Measurements from ENCODE around the gene PSMD13. TPM values are rescaled to one million over a fixed set of nuclear protein-coding genes. Genes with fewer than 3 reads are reported as not detected.

PSMD13 gene
- polyA plus RNA-seq, 1 donor (not counting 4 experiments of a cell fraction or from before 2014, with no cell fraction given) = 184 TPM

- H2AFZ ChIP-seq (ENCODE audit: control insufficient read depth, low read length) = no peak overlapping the region
- H4K20me1 ChIP-seq (ENCODE audit: control insufficient read depth, extremely low read depth, insufficient read depth, low read length) = peaks cover 7% of the 10 kb centered on the region
- dilution Hi-C loops (cut with MboI; ENCODE audit: extremely low pct_ligation_motif_present, low sequenced_read_pairs) = no loop called here
- H3K27ac ChIP-seq (ENCODE audit: control insufficient read depth, insufficient read depth, low read length) = peak overlapping the region; percentile 80
- TF ChIP-seq CTCF (optimal IDR thresholded peaks at IDR 0.05 in 1 of 3, IDR thresholded peaks at IDR 0.05 in 1 of 3, conservative IDR thresholded peaks at IDR 0.05 in 1 of 3; ENCODE audit: extremely low read depth in 1 of 3, insufficient read depth in 2 of 3, low read length in 3 of 3) = no peak
- no peak for TF ChIP-seq EZH2 (IDR thresholded peaks at IDR 0.05; ENCODE audit: low read length)
- H3K79me2 ChIP-seq (ENCODE audit: control insufficient read depth, insufficient read depth, low read length) = peaks cover 59% of the 10 kb centered on the region
- H3K9me1 ChIP-seq (ENCODE audit: control insufficient read depth, extremely low read depth, insufficient read depth, low read length) = peaks cover 2% of the 10 kb centered on the region
- H3K4me3 ChIP-seq (ENCODE audit: control insufficient read depth in 2 of 3, extremely low read depth in 1 of 3, insufficient read depth in 2 of 3, low read depth in 1 of 3, low read length in 3 of 3) = no peak overlapping the region
- H3K9ac ChIP-seq (ENCODE audit: control insufficient read depth, extremely low read depth, insufficient read depth, low read length) = peak overlapping the region; percentile 85
- no peaks in the 10 kb centered on the region for H3K9me3 ChIP-seq (ENCODE audit: control insufficient read depth, low read depth, low read length)
- no peak for DNase-seq (ENCODE audit: low read depth, low spot score)
- H3K4me1 ChIP-seq (ENCODE audit: control insufficient read depth, extremely low read depth, insufficient read depth, low read length) = peaks cover 22% of the 10 kb centered on the region
- H3K36me3 ChIP-seq (ENCODE audit: control insufficient read depth in 2 of 2, extremely low read depth in 1 of 2, insufficient read depth in 2 of 2, low read length in 2 of 2) = peaks cover 37 to 66% of the 10 kb centered on the region in 2 experiments
- H3K4me2 ChIP-seq (ENCODE audit: control insufficient read depth, extremely low read depth, insufficient read depth, low read depth, low read length) = peak overlapping the region; percentile 98
- no peak for FAIRE-seq
- H3K27me3 ChIP-seq (ENCODE audit: control insufficient read depth, extremely low read depth, insufficient read depth, low read length) = no peaks in the 10 kb centered on the region
Observed at GRCh38 chr11:210803-211180, 26.0 kb upstream of the PSMD13 start.

- Histone ChIP-seq H3K79me2 (ENCODE audit: control insufficient read depth, insufficient read depth, low read length) (peaks cover 54% of the 10 kb centered on the region), H3K9me1 (ENCODE audit: control insufficient read depth, extremely low read depth, insufficient read depth, low read length) (no peaks in the 10 kb centered on the region), H3K9me3 (ENCODE audit: control insufficient read depth, low read depth, low read length) (no peaks in the 10 kb centered on the region), H3K4me1 (ENCODE audit: control insufficient read depth, extremely low read depth, insufficient read depth, low read length) (peaks cover 17% of the 10 kb centered on the region), H3K4me3 (ENCODE audit: control insufficient read depth in 2 of 3, extremely low read depth in 1 of 3, insufficient read depth in 2 of 3, low read depth in 1 of 3, low read length in 3 of 3) (no peak overlapping the region), H3K27me3 (ENCODE audit: control insufficient read depth, extremely low read depth, insufficient read depth, low read length) (no peaks in the 10 kb centered on the region), H3K27ac (ENCODE audit: control insufficient read depth, insufficient read depth, low read length) (no peak overlapping the region), H4K20me1 (ENCODE audit: control insufficient read depth, extremely low read depth, insufficient read depth, low read length) (peaks cover 3% of the 10 kb centered on the region), H3K4me2 (ENCODE audit: control insufficient read depth, extremely low read depth, insufficient read depth, low read depth, low read length) (no peak overlapping the region), H3K36me3 (ENCODE audit: control insufficient read depth in 2 of 2, extremely low read depth in 1 of 2, insufficient read depth in 2 of 2, low read length in 2 of 2) (peaks cover 38 to 64% of the 10 kb centered on the region in 2 experiments), H3K9ac (ENCODE audit: control insufficient read depth, extremely low read depth, insufficient read depth, low read length) (no peak overlapping the region), H2AFZ (ENCODE audit: control insufficient read depth, low read length) (no peak overlapping the region)
- no peak for DNase-seq (ENCODE audit: low read depth, low spot score)
- no peak for FAIRE-seq
- dilution Hi-C loops (cut with MboI; ENCODE audit: extremely low pct_ligation_motif_present, low sequenced_read_pairs) = no loop called here
- TF ChIP-seq CTCF (optimal IDR thresholded peaks at IDR 0.05 in 1 of 3, IDR thresholded peaks at IDR 0.05 in 1 of 3, conservative IDR thresholded peaks at IDR 0.05 in 1 of 3; ENCODE audit: extremely low read depth in 1 of 3, insufficient read depth in 2 of 3, low read length in 3 of 3) (no peak), EZH2 (IDR thresholded peaks at IDR 0.05; ENCODE audit: low read length) (no peak)
Observed at GRCh38 chr11:211295-211694, 25.5 kb upstream of the PSMD13 start.

Measured in keratinocyte (primary cell).